OCI-LY3 (cell line): ENCODE results near the gene ATG101.

Source experiments
- H2AFZ ChIP-seq: fragments of 200-600, 300-600 bp; shearing (Covaris generic); 2 replicates; pipeline ENCODE4 v1.6.0; 2014; ENCODE audit warnings: antibody characterized with exemption, low read depth, low read length
- H3K27ac ChIP-seq: fragments of 200-600, 300-600 bp; sonication (generic); 2 replicates; pipeline ENCODE4 v1.5.1; 2014; ENCODE audit warnings: mild to moderate bottlenecking, low read length, moderate library complexity, mixed read lengths
- H3K27me3 ChIP-seq: fragments of 200-600, 300-600 bp; sonication (generic); 2 replicates; pipeline ENCODE4 v1.6.1; 2014; ENCODE audit warnings: low read depth, low read length, mixed read lengths
- H3K36me3 ChIP-seq: fragments of 200-600, 300-600 bp; sonication (generic); replicated peaks from 2 replicates; pipeline ENCODE3; 2014; ENCODE audit warnings: low read depth, low read length, mixed read lengths
- H3K4me1 ChIP-seq: fragments of 300-600, 200-600 bp; sonication (generic); 2 replicates; pipeline ENCODE4 v1.6.1; 2014; ENCODE audit warnings: low read length, mixed read lengths
- H3K4me2 ChIP-seq: fragments of 200-600, 300-600 bp; sonication (generic); 2 replicates; pipeline ENCODE4 v1.6.1; 2014; ENCODE audit warnings: low read length, mixed read lengths
- H3K4me3 ChIP-seq: fragments of 300-600, 200-600 bp; sonication (generic); 2 replicates; pipeline ENCODE4 v1.5.1; 2014; ENCODE audit warnings: antibody characterized with exemption, mild to moderate bottlenecking, low read length, moderate library complexity
- H3K79me2 ChIP-seq: fragments of 300-600, 200-600 bp; shearing (Covaris generic); 2 replicates; pipeline ENCODE4 v1.6.1; 2014; ENCODE audit warnings: mild to moderate bottlenecking, low read length, mixed read lengths
- H3K9ac ChIP-seq: fragments of 300-600, 200-600 bp; shearing (Covaris generic); 2 replicates; pipeline ENCODE4 v1.6.0; 2014; ENCODE audit warnings: mild to moderate bottlenecking, low read length, moderate library complexity
- H3K9me3 ChIP-seq: fragments of 200-600, 300-600 bp; shearing (Covaris generic); 2 replicates; pipeline ENCODE4 v1.6.1; 2014; ENCODE audit warnings: low read length, mixed read lengths; ENCODE audit not compliant: insufficient read depth
- H4K20me1 ChIP-seq: fragments of 200-600, 300-600 bp; sonication (generic); 2 replicates; pipeline ENCODE4 v1.6.1; 2016; ENCODE audit warnings: low read length, mixed read lengths; ENCODE audit not compliant: insufficient read depth
- CTCF ChIP-seq: fragments of 200-600, 300-600 bp; sonication (generic); IDR thresholded peaks from 2 replicates; pipeline ENCODE4 v1.5.1; 2014; ENCODE audit warnings: antibody characterized with exemption, low read length, low read depth
- EZH2phosphoT487 ChIP-seq: fragments of 200-600 bp; shearing (Covaris generic); IDR thresholded peaks from 2 replicates; pipeline ENCODE4 v1.6.1; 2018; ENCODE audit warnings: antibody characterized with exemption, mixed run types, low read depth

ATG101 gene

DNA sequence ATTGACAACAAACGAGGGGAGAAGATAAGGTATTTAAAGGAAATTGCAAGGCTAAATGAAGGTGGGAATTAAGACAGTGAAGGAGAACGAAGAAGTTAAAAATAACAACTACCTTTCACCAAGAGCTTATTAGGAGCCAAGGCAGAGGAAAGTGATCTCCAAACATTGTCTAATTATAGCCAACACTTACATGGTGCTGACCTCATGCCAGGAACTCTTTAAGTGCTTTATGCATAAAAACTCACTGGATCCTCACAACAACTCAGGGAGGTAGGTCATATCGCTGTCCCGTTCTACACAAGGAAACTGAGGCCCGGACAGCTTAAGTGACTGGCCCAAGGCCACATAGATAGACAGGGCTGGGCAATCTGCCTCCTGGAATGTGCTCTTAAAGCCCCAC lies 43.5 kb upstream of the ATG101 start:
- Histone ChIP-seq H3K9me3 (no peaks in the 10 kb centered on the region), H3K36me3 (no peaks in the 10 kb centered on the region), H3K4me2 (peak overlapping the region; percentile 85), H3K9ac (no peak overlapping the region), H2AFZ (no peak overlapping the region), H3K27me3 (peaks cover 20% of the 10 kb centered on the region), H3K4me1 (peaks cover 23% of the 10 kb centered on the region), H3K4me3 (peak overlapping the region; percentile 73), H3K79me2 (no peaks in the 10 kb centered on the region), H3K27ac (no peak overlapping the region), H4K20me1 (no peaks in the 10 kb centered on the region)
- TF ChIP-seq EZH2phosphoT487 (no peak), CTCF (no peak)

GRCh38 chr12:52027085-52027843 lies 42.5 kb upstream of the ATG101 start:
- Histone ChIP-seq H3K4me1 (peaks cover 23% of the 10 kb centered on the region), H3K79me2 (no peaks in the 10 kb centered on the region), H4K20me1 (no peaks in the 10 kb centered on the region), H2AFZ (no peak overlapping the region), H3K4me3 (no peak overlapping the region), H3K27me3 (peaks cover 18% of the 10 kb centered on the region), H3K36me3 (no peaks in the 10 kb centered on the region), H3K4me2 (no peak overlapping the region), H3K9me3 (no peaks in the 10 kb centered on the region), H3K27ac (no peak overlapping the region), H3K9ac (no peak overlapping the region)
- TF ChIP-seq EZH2phosphoT487 (no peak), CTCF (no peak)

DNA sequence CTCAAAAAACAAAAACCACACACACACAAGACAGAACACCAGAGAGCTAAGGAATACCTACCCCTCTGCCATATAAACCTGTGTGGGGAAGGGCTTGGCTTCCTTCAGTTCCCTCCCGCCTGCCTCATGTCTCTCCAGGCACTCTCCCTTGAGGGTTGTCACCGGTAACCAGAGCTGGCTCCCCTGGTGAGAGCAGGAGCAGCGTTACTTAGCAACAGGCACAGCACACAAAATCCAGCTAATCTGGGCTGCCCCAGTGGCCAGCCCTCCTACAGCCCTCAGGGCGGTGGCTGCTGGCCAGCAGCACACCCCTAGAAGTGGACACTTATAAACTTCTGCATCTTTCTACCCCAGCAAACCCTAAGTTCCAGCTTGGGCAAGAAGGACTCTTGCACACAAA lies 40.1 kb upstream of the ATG101 start:
- Histone ChIP-seq H3K36me3 (no peaks in the 10 kb centered on the region), H3K4me3 (no peak overlapping the region), H3K4me2 (no peak overlapping the region), H3K27me3 (peaks cover 13% of the 10 kb centered on the region), H3K9ac (no peak overlapping the region), H3K4me1 (peaks cover 30% of the 10 kb centered on the region), H3K79me2 (no peaks in the 10 kb centered on the region), H4K20me1 (no peaks in the 10 kb centered on the region), H3K27ac (no peak overlapping the region), H2AFZ (no peak overlapping the region), H3K9me3 (no peaks in the 10 kb centered on the region)
- TF ChIP-seq EZH2phosphoT487 (no peak), CTCF (no peak)

DNA sequence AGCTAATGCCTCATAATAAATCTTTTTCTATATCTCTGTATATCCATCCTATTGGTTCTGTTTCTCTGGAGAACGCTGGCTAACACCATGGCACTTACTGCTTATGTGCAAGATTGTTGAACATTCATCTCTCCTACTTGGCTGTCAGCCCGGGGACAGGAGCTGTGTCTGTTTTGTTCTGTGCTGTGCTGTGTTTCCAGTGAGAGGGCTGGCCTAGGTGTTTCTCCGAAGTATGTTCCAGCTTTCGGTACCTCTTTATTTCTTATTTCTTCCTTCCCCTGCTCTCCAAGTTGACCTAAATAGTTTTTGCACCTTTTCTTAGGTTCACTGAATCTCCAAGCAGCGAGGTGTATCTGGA lies 37.4 kb upstream of the ATG101 start:
- Histone ChIP-seq H3K27ac (no peak overlapping the region), H3K9ac (no peak overlapping the region), H3K4me1 (peaks cover 27% of the 10 kb centered on the region), H3K27me3 (peaks cover 34% of the 10 kb centered on the region), H2AFZ (peak overlapping the region; percentile 62), H3K36me3 (no peaks in the 10 kb centered on the region), H3K9me3 (no peaks in the 10 kb centered on the region), H3K79me2 (no peaks in the 10 kb centered on the region), H3K4me3 (peak overlapping the region; percentile 83), H3K4me2 (peak overlapping the region; percentile 98), H4K20me1 (no peaks in the 10 kb centered on the region)
- TF ChIP-seq EZH2phosphoT487 (no peak), CTCF (no peak)
